ENCODE results near the gene OVOL3.
"Not testable (repeated sequence)": the region's sequence is repeated elsewhere in the genome, so short reads cannot be mapped to it uniquely, and the experiment has no call there.

DNA sequence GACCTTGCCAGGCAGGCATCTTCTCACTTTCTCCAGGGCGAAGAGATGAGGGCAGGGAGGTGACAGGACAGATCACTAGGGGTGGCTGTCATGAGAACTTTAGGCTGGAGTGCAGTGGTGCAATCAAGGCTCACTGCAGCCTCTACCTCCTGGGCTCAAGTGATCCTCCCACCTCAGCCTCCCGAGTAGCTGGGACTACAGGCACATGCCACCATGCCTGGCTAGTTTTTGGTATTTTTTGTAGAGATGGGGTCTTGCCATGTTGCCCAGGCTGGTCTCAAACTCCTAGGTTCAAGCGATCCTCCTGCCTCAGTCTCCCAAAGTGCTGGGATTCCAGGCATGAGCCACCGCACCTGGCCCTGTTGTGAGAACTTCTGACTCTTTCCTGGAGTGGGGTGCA, 23.9 kb downstream of the OVOL3 start:
- TF ChIP-seq POLR2AphosphoS5, SPI1, TAF1, POLR2A (IDR thresholded peaks at IDR 0.05; ENCODE audit: low read depth, low read length): not testable (repeated sequence)

Data from GM12891 (cell line).